Astrocyte of the cerebellum (primary cell): ENCODE data around the gene ARF6.

Experiments
- DNase-seq: peaks from one replicate; pipeline ENCODE4 v3.0.0-alpha.2; 2011; ENCODE audit warnings: low read depth
- H3K4me3 ChIP-seq: 2 replicates; pipeline ENCODE4 v1.5.1; 2011; ENCODE audit warnings: mild to moderate bottlenecking, low read depth, low read length, moderate library complexity
- CTCF ChIP-seq: IDR thresholded peaks from 2 replicates; pipeline ENCODE4 v1.5.1; 2012; ENCODE audit warnings: low read length, low read depth, moderate library complexity, mild to moderate bottlenecking; ENCODE audit errors: missing control alignments
- in situ Hi-C: cut with HindIII; loops from 2 replicates; pipeline ENCODE4 v1.10.0; 2017; ENCODE audit warnings: low sequenced_read_pairs

ARF6 gene

GRCh38 chr14:49904270-49904669, 11.4 kb downstream of the ARF6 start:
- no peak for DNase-seq
- in situ Hi-C loops = no loop called here
- no peak overlapping the region for H3K4me3 ChIP-seq
- no peak for TF ChIP-seq CTCF

GRCh38 chr14:49905989-49906388, 13.1 kb downstream of the ARF6 start:
- no peak for TF ChIP-seq CTCF
- in situ Hi-C loops = no loop called here
- H3K4me3 ChIP-seq = no peak overlapping the region
- no peak for DNase-seq

- TF ChIP-seq CTCF = no peak
- in situ Hi-C loops = no loop called here
- DNase-seq = no peak
- H3K4me3 ChIP-seq = no peak overlapping the region
Observed at GRCh38 chr14:49907186-49907585, 14.3 kb downstream of the ARF6 start.

- no peak for DNase-seq
- no peak overlapping the region for H3K4me3 ChIP-seq
- in situ Hi-C loops = no loop called here
- no peak for TF ChIP-seq CTCF
Observed at GRCh38 chr14:49908433-49908782, 15.5 kb downstream of the ARF6 start.

GRCh38 chr14:49909016-49909415, 16.1 kb downstream of the ARF6 start:
- in situ Hi-C loops = no loop called here
- H3K4me3 ChIP-seq = no peak overlapping the region
- no peak for DNase-seq
- TF ChIP-seq CTCF = no peak

GRCh38 chr14:49915085-49915484, 22.2 kb downstream of the ARF6 start:
- in situ Hi-C loops = no loop called here
- H3K4me3 ChIP-seq = no peak overlapping the region
- no peak for DNase-seq
- TF ChIP-seq CTCF = no peak

GRCh38 chr14:49918706-49919105, 25.8 kb downstream of the ARF6 start:
- H3K4me3 ChIP-seq = no peak overlapping the region
- in situ Hi-C loops = no loop called here
- no peak for DNase-seq
- TF ChIP-seq CTCF = no peak
